ENCODE results near the gene TTLL7. TPM values are rescaled to one million over a fixed set of nuclear protein-coding genes. Genes with fewer than 3 reads are reported as not detected.

The TTLL7 gene
- total RNA-seq, 1 donor from 2014 or later: 7.8 TPM

- no peak overlapping the region for H3K4me3 ChIP-seq
- H3K9me3 ChIP-seq (replicated peaks): no peaks in the 10 kb centered on the region
- no peaks in the 10 kb centered on the region for H3K36me3 ChIP-seq
- no peak for TF ChIP-seq CTCF (IDR thresholded peaks at IDR 0.05; ENCODE audit: borderline replicate concordance)
- DNase-seq: no peak
- H3K27ac ChIP-seq (replicated peaks): no peak overlapping the region
- intact Hi-C loops (cut with micrococcal nuclease): no loop called here
- no peaks in the 10 kb centered on the region for H3K4me1 ChIP-seq
- no peaks in the 10 kb centered on the region for H3K27me3 ChIP-seq (ENCODE audit: low read depth)
Observed at GRCh38 chr1:84025966-84026365, 27.0 kb upstream of the TTLL7 start.

GRCh38 chr1:84021822-84022221, 22.9 kb upstream of the TTLL7 start:
- Histone ChIP-seq H3K4me1 (no peaks in the 10 kb centered on the region), H3K27me3 (ENCODE audit: low read depth) (no peaks in the 10 kb centered on the region), H3K36me3 (no peaks in the 10 kb centered on the region), H3K4me3 (no peak overlapping the region), H3K9me3 (replicated peaks) (no peaks in the 10 kb centered on the region), H3K27ac (replicated peaks) (no peak overlapping the region)
- DNase-seq: no peak
- TF ChIP-seq CTCF (IDR thresholded peaks at IDR 0.05; ENCODE audit: borderline replicate concordance): no peak
- intact Hi-C loops (cut with micrococcal nuclease): no loop called here

GRCh38 chr1:84020151-84020550, 21.2 kb upstream of the TTLL7 start:
- intact Hi-C loops (cut with micrococcal nuclease): no loop called here
- no peak overlapping the region for H3K27ac ChIP-seq (replicated peaks)
- H3K9me3 ChIP-seq (replicated peaks): no peaks in the 10 kb centered on the region
- DNase-seq: no peak
- TF ChIP-seq CTCF (IDR thresholded peaks at IDR 0.05; ENCODE audit: borderline replicate concordance): no peak
- no peaks in the 10 kb centered on the region for H3K27me3 ChIP-seq (ENCODE audit: low read depth)
- no peaks in the 10 kb centered on the region for H3K36me3 ChIP-seq
- no peaks in the 10 kb centered on the region for H3K4me1 ChIP-seq
- H3K4me3 ChIP-seq: no peak overlapping the region

- DNase-seq: no peak
- intact Hi-C loops (cut with micrococcal nuclease): no loop called here
- Histone ChIP-seq H3K27ac (replicated peaks) (no peak overlapping the region), H3K4me3 (no peak overlapping the region), H3K27me3 (ENCODE audit: low read depth) (no peaks in the 10 kb centered on the region), H3K9me3 (replicated peaks) (no peaks in the 10 kb centered on the region), H3K36me3 (no peaks in the 10 kb centered on the region), H3K4me1 (no peaks in the 10 kb centered on the region)
- TF ChIP-seq CTCF (IDR thresholded peaks at IDR 0.05; ENCODE audit: borderline replicate concordance): no peak
Observed at GRCh38 chr1:84019217-84019616, 20.3 kb upstream of the TTLL7 start.

GRCh38 chr1:84013708-84014107, 14.8 kb upstream of the TTLL7 start:
- no peak for TF ChIP-seq CTCF (IDR thresholded peaks at IDR 0.05; ENCODE audit: borderline replicate concordance)
- Histone ChIP-seq H3K27me3 (ENCODE audit: low read depth) (no peaks in the 10 kb centered on the region), H3K4me1 (no peaks in the 10 kb centered on the region), H3K9me3 (replicated peaks) (no peaks in the 10 kb centered on the region), H3K36me3 (no peaks in the 10 kb centered on the region), H3K27ac (replicated peaks) (no peak overlapping the region), H3K4me3 (no peak overlapping the region)
- no peak for DNase-seq
- intact Hi-C loops (cut with micrococcal nuclease): no loop called here

GRCh38 chr1:84012018-84012417, 13.1 kb upstream of the TTLL7 start:
- no peak for DNase-seq
- Histone ChIP-seq H3K4me1 (no peaks in the 10 kb centered on the region), H3K36me3 (no peaks in the 10 kb centered on the region), H3K27me3 (ENCODE audit: low read depth) (no peaks in the 10 kb centered on the region), H3K27ac (replicated peaks) (no peak overlapping the region), H3K9me3 (replicated peaks) (no peaks in the 10 kb centered on the region), H3K4me3 (no peak overlapping the region)
- intact Hi-C loops (cut with micrococcal nuclease): no loop called here
- no peak for TF ChIP-seq CTCF (IDR thresholded peaks at IDR 0.05; ENCODE audit: borderline replicate concordance)

Measured in left ventricle myocardium inferior (tissue), 1 donor.